ENCODE results near the gene STYXL1. TPM values are rescaled to one million over a fixed set of nuclear protein-coding genes. Genes with fewer than 3 reads are reported as not detected.
A peak's percentile ranks its signal among the peaks of the same experiment; 100 is the strongest.

STYXL1 gene
- total RNA-seq, 2 donors from 2014 or later: 20.8 to 24.7 TPM

DNA sequence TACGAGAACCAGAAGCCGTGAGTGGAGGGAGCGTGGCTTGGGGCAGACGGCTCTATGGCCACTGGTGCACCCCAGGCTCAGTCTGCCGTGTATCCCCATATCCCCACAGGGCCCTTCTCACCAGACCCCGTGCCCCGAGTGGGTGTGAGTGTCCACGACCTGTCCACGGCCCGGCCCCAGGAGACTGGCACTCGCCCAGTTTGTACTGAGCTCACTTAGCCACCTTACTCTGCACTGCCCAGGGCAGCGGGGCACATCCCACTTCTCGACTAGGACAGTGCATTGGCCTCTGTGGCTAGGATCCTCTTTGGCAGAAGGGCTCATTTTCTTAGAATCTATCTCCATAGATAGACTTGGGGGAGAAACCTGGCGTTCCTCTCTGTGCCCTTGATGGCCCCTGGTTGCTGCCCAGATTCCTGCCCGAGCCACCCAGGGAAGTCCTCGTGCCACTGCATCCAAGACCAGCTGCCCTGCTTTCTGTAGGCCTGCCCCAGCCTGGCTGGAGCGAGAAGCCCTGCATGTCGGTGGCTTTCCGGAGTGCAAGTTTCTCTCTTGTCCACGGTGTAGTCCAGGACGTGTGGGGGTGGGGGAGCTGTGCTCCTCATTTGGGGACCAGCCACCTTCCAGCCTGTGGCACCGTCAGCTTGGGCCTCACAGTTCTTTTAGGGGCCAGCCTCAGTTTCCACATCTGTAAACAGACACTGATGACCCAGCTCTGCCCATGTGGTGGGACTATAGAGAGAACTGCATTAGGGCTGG lies 65.3 kb downstream of the STYXL1 start:
- no peak overlapping the region for H3K27ac ChIP-seq

DNA sequence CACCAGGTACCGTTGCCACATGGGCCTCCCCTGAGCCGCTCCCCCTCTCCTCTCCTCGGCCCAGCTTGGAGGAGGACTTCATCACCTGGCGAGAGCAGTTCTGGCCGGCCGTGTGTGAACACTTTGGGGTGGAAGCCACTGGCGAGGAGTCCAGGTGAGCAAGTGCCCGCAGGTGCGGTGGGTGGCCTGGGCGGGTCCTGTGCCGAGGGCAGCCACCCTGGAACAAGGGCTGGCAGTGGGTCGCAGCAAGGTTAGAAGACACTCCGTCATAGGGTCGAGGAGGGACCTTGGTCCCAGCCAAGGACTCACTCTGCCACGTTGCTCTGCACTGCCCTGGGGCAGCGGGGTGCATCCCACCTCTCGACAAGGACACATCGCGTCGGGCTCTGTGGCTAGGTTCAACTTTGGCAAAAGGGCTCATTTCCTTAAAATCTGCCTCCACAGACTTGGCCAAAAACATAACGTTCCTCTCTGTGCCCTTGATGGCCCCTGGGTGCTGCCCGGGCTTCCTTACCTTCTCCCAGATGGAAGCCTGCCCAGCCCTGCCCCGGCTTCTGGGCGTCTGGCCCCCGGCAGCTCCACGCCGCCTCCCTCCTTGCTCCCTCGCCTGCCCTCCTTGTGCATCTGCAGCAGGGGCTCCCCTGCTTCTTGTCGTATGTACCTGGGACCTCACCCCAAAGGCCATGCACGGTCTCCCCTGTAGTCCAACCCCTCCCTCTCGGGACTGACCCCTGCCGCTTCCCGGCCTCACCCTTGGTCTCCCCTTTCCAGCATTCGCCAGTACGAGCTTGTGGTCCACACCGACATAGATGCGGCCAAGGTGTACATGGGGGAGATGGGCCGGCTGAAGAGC lies 66.1 kb downstream of the STYXL1 start:
- peaks cover 0 to 17% of the 10 kb centered on the region in 2 donors for H3K36me3 ChIP-seq (replicated peaks in 1 of 2; ENCODE audit: insufficient read depth in 1 of 2, low read depth in 2 of 2)
- intact Hi-C loops (cut with DNase I): no loop called here
- no peaks in the 10 kb centered on the region for H3K27me3 ChIP-seq
- H3K27ac ChIP-seq: no peak overlapping the region
- ATAC-seq: no peak
- 84% methylated on average over 23 to 37 of the region's 38 CpGs for WGBS, 2 donors
- peaks cover 13% of the 10 kb centered on the region for H3K4me1 ChIP-seq
- no peaks in the 10 kb centered on the region for H3K9me3 ChIP-seq
- DNase-seq: peak in 1 of 4 donors; percentile 16
- TF ChIP-seq, protein P1, sequence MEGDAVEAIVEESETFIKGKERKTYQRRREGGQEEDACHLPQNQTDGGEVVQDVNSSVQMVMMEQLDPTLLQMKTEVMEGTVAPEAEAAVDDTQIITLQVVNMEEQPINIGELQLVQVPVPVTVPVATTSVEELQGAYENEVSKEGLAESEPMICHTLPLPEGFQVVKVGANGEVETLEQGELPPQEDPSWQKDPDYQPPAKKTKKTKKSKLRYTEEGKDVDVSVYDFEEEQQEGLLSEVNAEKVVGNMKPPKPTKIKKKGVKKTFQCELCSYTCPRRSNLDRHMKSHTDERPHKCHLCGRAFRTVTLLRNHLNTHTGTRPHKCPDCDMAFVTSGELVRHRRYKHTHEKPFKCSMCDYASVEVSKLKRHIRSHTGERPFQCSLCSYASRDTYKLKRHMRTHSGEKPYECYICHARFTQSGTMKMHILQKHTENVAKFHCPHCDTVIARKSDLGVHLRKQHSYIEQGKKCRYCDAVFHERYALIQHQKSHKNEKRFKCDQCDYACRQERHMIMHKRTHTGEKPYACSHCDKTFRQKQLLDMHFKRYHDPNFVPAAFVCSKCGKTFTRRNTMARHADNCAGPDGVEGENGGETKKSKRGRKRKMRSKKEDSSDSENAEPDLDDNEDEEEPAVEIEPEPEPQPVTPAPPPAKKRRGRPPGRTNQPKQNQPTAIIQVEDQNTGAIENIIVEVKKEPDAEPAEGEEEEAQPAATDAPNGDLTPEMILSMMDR (IDR thresholded peaks at IDR 0.05): no peak
- no peak for TF ChIP-seq POLR2A (IDR thresholded peaks at IDR 0.05)
- H3K4me3 ChIP-seq: no peak overlapping the region

More for the DNA sequence above, 65.3 kb downstream of the STYXL1 start:
- TF ChIP-seq, protein P1 (IDR thresholded peaks at IDR 0.05): no peak
- TF ChIP-seq POLR2A (IDR thresholded peaks at IDR 0.05): no peak
- intact Hi-C loops (cut with DNase I): no loop called here
- Histone ChIP-seq H3K27me3 (no peaks in the 10 kb centered on the region), H3K4me3 (no peak overlapping the region), H3K36me3 (replicated peaks in 1 of 2; ENCODE audit: insufficient read depth in 1 of 2, low read depth in 2 of 2) (peaks cover 0 to 17% of the 10 kb centered on the region in 2 donors), H3K4me1 (peaks cover 13% of the 10 kb centered on the region), H3K9me3 (no peaks in the 10 kb centered on the region)
- ATAC-seq (no peak), DNase-seq (peak in 1 of 4 donors; percentile 19)
- WGBS, 2 donors: 92 to 95% methylated on average over 7 to 21 of the region's 22 CpGs

DNA sequence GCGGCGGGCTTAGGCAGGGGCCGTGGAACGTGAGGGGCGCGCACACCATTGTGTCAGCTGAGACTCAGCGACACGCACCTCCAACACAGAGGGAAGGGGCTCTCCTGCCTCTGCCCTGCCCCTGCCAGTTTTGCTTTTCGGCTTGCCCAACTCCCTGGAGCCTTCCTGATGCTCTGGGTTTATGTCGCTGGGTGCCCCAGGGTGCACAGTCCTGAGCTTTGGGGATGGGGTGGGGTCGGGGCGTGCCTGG lies 66.7 kb downstream of the STYXL1 start:
- Histone ChIP-seq H3K27me3 (no peaks in the 10 kb centered on the region), H3K9me3 (no peaks in the 10 kb centered on the region), H3K27ac (no peak overlapping the region), H3K36me3 (replicated peaks in 1 of 2; ENCODE audit: insufficient read depth in 1 of 2, low read depth in 2 of 2) (peaks cover 0 to 13% of the 10 kb centered on the region in 2 donors), H3K4me3 (no peak overlapping the region), H3K4me1 (peaks cover 13% of the 10 kb centered on the region)
- intact Hi-C loops (cut with DNase I): no loop called here
- DNase-seq (no peak), ATAC-seq (no peak)
- WGBS, 2 donors: 83 to 96% methylated on average over 9 to 10 of the region's 12 CpGs
- TF ChIP-seq, protein P1 (IDR thresholded peaks at IDR 0.05): no peak
- no peak for TF ChIP-seq POLR2A (IDR thresholded peaks at IDR 0.05)

DNA sequence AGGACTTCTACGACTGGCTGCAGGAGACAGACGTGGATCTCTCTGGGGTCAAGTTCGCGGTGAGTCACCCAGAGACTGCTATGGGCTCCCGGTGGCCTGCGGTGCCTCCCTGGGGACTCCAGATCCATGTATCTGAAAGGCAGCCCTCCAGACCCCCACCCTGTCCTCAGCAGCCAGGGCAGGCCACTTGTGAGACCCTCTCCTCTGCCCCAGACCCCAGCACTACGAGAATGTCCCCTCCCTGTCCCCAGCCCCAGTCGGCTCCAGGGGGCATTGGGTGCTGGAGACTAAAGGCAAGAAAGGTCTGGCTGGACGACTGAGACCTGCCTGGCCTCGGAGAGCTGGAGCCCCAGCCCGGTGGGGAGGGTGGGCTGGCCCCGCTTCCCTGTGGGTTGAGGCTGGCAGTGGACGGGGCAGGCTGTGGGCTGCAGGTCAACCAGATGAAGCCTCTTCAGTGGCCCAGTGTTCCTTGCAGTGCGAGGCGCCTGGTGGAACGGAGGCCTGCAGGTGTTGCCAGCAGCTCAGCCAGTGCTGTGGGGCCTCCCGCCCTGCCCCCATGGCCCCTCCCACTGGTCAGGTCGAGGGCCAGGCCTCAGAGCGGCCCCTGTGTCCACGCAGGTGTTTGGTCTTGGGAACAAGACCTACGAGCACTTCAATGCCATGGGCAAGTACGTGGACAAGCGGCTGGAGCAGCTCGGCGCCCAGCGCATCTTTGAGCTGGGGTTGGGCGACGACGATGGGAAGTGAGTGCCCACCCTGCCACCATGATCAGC lies 67.2 kb downstream of the STYXL1 start:
- 86 to 98% methylated on average over 13 to 26 of the region's 29 CpGs for WGBS, 2 donors
- no peak for DNase-seq
- ATAC-seq: peak; percentile 7
- Histone ChIP-seq H3K36me3 (replicated peaks in 1 of 2; ENCODE audit: insufficient read depth in 1 of 2, low read depth in 2 of 2) (peaks cover 0 to 10% of the 10 kb centered on the region in 2 donors), H3K27me3 (no peaks in the 10 kb centered on the region), H3K9me3 (no peaks in the 10 kb centered on the region), H3K4me3 (no peak overlapping the region), H3K4me1 (peaks cover 13% of the 10 kb centered on the region), H3K27ac (peak overlapping the region in 1 of 4 donors; percentile 17)
- intact Hi-C loops (cut with DNase I): no loop called here
- TF ChIP-seq, protein P1 (IDR thresholded peaks at IDR 0.05): no peak
- no peak for TF ChIP-seq POLR2A (IDR thresholded peaks at IDR 0.05)

Measured in body of pancreas (tissue), 4 donors.